ENCODE measurements around the gene FAM210B. TPM values are rescaled to one million over a fixed set of nuclear protein-coding genes. Genes with fewer than 3 reads are reported as not detected.

Gene FAM210B
- total and polyA plus RNA-seq, 9 of the 15 experiments (the other 6 are each of a cell fraction or from before 2014, with no cell fraction given): 12.1 to 87.3 (median 47.6) TPM

- TF ChIP-seq ZC3H8 (IDR thresholded peaks at IDR 0.05): no peak
Observed at GRCh38 chr20:56359212-56360132, 698 bp downstream of the FAM210B start (continued).

GRCh38 chr20:56360133-56360907, 1.5 kb downstream of the FAM210B start:
- intact Hi-C loops (cut with micrococcal nuclease): no loop called here
- H2AFZ ChIP-seq (ENCODE audit: low read depth, low read length): peak overlapping the region; percentile 42; the same call in 1 of the 2 replicates
- H3K9me1 ChIP-seq (ENCODE audit: control insufficient read depth, insufficient read depth, low read length): no peaks in the 10 kb centered on the region
- ATAC-seq (peak; percentile 6), FAIRE-seq (no peak), DNase-seq (ENCODE audit: extremely low read depth in 1 of 4, low spot score in 3 of 4) (peak in 1 of 4 experiments; percentile 59)
- H3K27me3 ChIP-seq (ENCODE audit: control insufficient read depth in 2 of 2, insufficient read depth in 2 of 2, low read length in 2 of 2): no peaks in the 10 kb centered on the region
- H3K4me2 ChIP-seq (ENCODE audit: insufficient read depth, low read length): peak overlapping the region; percentile 90
- in situ Hi-C loops (cut with MboI): loop anchor here (25.0 kb wide), 1 partner anchor 1273 kb away; no protein-coding TSS in a partner anchor
- H3K4me3 ChIP-seq: peak overlapping the region; percentile 81
- peaks cover 37 to 56% of the 10 kb centered on the region in 2 experiments for H3K4me1 ChIP-seq (replicated peaks in 1 of 2; ENCODE audit: control insufficient read depth in 2 of 2, insufficient read depth in 2 of 2, low read length in 2 of 2)
- peak overlapping the region; percentile 81 for H3K27ac ChIP-seq (ENCODE audit: extremely low read depth, low read depth, low read length)
- peaks cover 26% of the 10 kb centered on the region for H3K36me3 ChIP-seq (ENCODE audit: control insufficient read depth, insufficient read depth, low read length)
- POLR2A ChIA-PET: interaction anchor here (0.5 to 1.6 kb wide), 7 partner anchors 9 to 1265 kb away, joined by 3 to 6 read pairs (median 4); partner anchors contain the start of genes AURKA and CSTF1
- H4K20me1 ChIP-seq (replicated peaks; ENCODE audit: control insufficient read depth, insufficient read depth, low read length): no peaks in the 10 kb centered on the region
- CTCF ChIA-PET (ENCODE audit: low intra/inter-chr PET ratio): interaction anchor here (0.6 kb wide), 1 partner anchor 14 kb away, joined by 3 read pairs; no protein-coding TSS in a partner anchor
- H3K9me3 ChIP-seq (replicated peaks; ENCODE audit: control insufficient read depth, insufficient read depth, low read depth, low read length): no peaks in the 10 kb centered on the region
- BruUV-seq (replicated peaks): no TSS peak
- WGBS (ENCODE audit: insufficient coverage, low coverage, missing lambda C conversion rate): 5% methylated on average over 14 of the region's 14 CpGs
- H3K9ac ChIP-seq (ENCODE audit: insufficient read depth in 1 of 2, low read depth in 2 of 2, low read length in 2 of 2): peak overlapping the region; percentile 81 to 98
- peaks cover 61% of the 10 kb centered on the region for H3K79me2 ChIP-seq (ENCODE audit: control insufficient read depth, insufficient read depth, low read length)
- TF ChIP-seq ETV5 (CRISPR knock-in tag; IDR thresholded peaks at IDR 0.05; ENCODE audit: low read depth): 0 out of 2 replicates have a peak, but pooled peaks have one; percentile 28
- TF ChIP-seq NFIC (IDR thresholded peaks at IDR 0.05): 0 out of 2 replicates have a peak, but pooled peaks have one; percentile 38
- peak; percentile 13 for TF ChIP-seq HNRNPLL (IDR thresholded peaks at IDR 0.05; ENCODE audit: low read depth, low read length, poor library complexity, severe bottlenecking)
- TF ChIP-seq ZNF766 (CRISPR knock-in tag; conservative IDR thresholded peaks at IDR 0.05): peak; percentile 17; the same call in 1 of the 2 replicates
- 0 out of 2 replicates have a peak, but pooled peaks have one; percentile 41 for TF ChIP-seq ELF4 (CRISPR knock-in tag; IDR thresholded peaks at IDR 0.05)
- no peak for TF ChIP-seq SNIP1 (IDR thresholded peaks at IDR 0.05; ENCODE audit: low read depth)
- TF ChIP-seq SIX5 (IDR thresholded peaks at IDR 0.05; ENCODE audit: borderline replicate concordance in 1 of 2, insufficient read depth in 1 of 2, low read depth in 1 of 2, low read length in 2 of 2): no peak
- TF ChIP-seq ZNF217 (CRISPR knock-in tag; IDR thresholded peaks at IDR 0.05): no peak
- no peak for TF ChIP-seq YBX1 (IDR thresholded peaks at IDR 0.05)
- 0 out of 2 replicates have a peak, but pooled peaks have one; percentile 31 for TF ChIP-seq HDGF (IDR thresholded peaks at IDR 0.05)
- TF ChIP-seq CBX3 (IDR thresholded peaks at IDR 0.05; ENCODE audit: borderline replicate concordance in 1 of 2, low read length in 2 of 2): 0 out of 3 replicates have a peak, but pooled peaks of 1 of the 2 experiments have one; percentile 2
- TF ChIP-seq TFAP4 (CRISPR knock-in tag; IDR thresholded peaks at IDR 0.05; ENCODE audit: borderline replicate concordance): peak; percentile 53; the same call in 1 of the 2 replicates
- 0 out of 2 replicates have a peak, but pooled peaks have one; percentile 16 for TF ChIP-seq SMARCE1 (IDR thresholded peaks at IDR 0.05)
- no peak for TF ChIP-seq TAF7 (tag; IDR thresholded peaks at IDR 0.05)
- TF ChIP-seq ZNF644 (tag; IDR thresholded peaks at IDR 0.05; ENCODE audit: low read depth): 0 out of 2 replicates have a peak, but pooled peaks have one; percentile 26
- TF ChIP-seq ZNF707 (CRISPR knock-in tag; conservative IDR thresholded peaks at IDR 0.05): no peak
- TF ChIP-seq EGR1 (conservative IDR thresholded peaks at IDR 0.05): no peak
- 0 out of 2 replicates have a peak, but pooled peaks have one; percentile 12 for TF ChIP-seq MECOM (CRISPR knock-in tag; IDR thresholded peaks at IDR 0.05)
